SK-N-SH (cell line): ENCODE data around the gene NPC1. TPM values are rescaled to one million over a fixed set of nuclear protein-coding genes. Genes with fewer than 3 reads are reported as not detected.

Experiments used
- CTCF ChIA-PET: fragments of 300-600, 350-600 bp; formaldehyde crosslinking; extraction: SDS; loops from one replicate; lab custom pipeline; 2021; lab: Yijun Ruan, JAX
- POLR2A ChIA-PET: fragments of 350-600 bp; sonication (Branson Sonifier 250); formaldehyde crosslinking; extraction: SDS; loops from one replicate; lab custom pipeline; 2020; ENCODE audit warnings: antibody characterized with exemption, inconsistent platforms; lab: Yijun Ruan, JAX
- DNase-seq: peaks from one replicate; pipeline ENCODE4 v3.0.0; 2012
- H2AFZ ChIP-seq: fragments of 200-600 bp; sonication (generic); 2 replicates; pipeline ENCODE4 v1.8.1; 2016; ENCODE audit warnings: antibody characterized with exemption, mild to moderate bottlenecking, low read depth
- H3F3A ChIP-seq: fragments of 200-600 bp; sonication (generic); replicated peaks from 2 replicates; pipeline ENCODE3; 2016; ENCODE audit warnings: antibody characterized with exemption, mild to moderate bottlenecking; ENCODE audit not compliant: insufficient read depth
- H3K27ac ChIP-seq, 2 experiments: fragments of 200-500 bp in 1 of 2; fragments of 200-600 bp in 1 of 2; sonication (Bioruptor generic) in 1 of 2; sonication (generic), shearing (Covaris generic) in 1 of 2; 2 replicates each; pipeline versions ENCODE4 v1.5.1 to v1.6.1; 2014 to 2016; ENCODE audit warnings: low read depth in 2 of 2, inconsistent platforms in 1 of 2, low read length in 1 of 2, mild to moderate bottlenecking in 1 of 2, mixed read lengths in 1 of 2
- H3K27me3 ChIP-seq: fragments of 200-600 bp; sonication (generic), shearing (Covaris generic); 2 replicates; pipeline ENCODE4 v1.6.1; 2016; ENCODE audit warnings: mixed run types; ENCODE audit not compliant: insufficient read depth
- H3K36me3 ChIP-seq, 2 experiments: fragments of 200-500 bp in 1 of 2; fragments of 200-600 bp in 1 of 2; sonication (Bioruptor generic) in 1 of 2; sonication (generic) in 1 of 2; replicated peaks in 1 of 2; 2 replicates each; pipeline versions ENCODE3 to v1.5.1; 2014 to 2016; ENCODE audit warnings: low read length in 1 of 2, mild to moderate bottlenecking in 1 of 2; ENCODE audit not compliant: insufficient read depth in 2 of 2, control insufficient read depth in 1 of 2
- H3K4me1 ChIP-seq, 2 experiments: fragments of 200-500 bp in 1 of 2; fragments of 200-600 bp in 1 of 2; sonication (Bioruptor generic) in 1 of 2; sonication (generic), shearing (Covaris generic) in 1 of 2; 2 replicates each; pipeline versions ENCODE4 v1.5.1 to v1.6.1; 2014 to 2016; ENCODE audit warnings: low read depth in 1 of 2, low read length in 1 of 2, mixed run types in 1 of 2; ENCODE audit not compliant: insufficient read depth in 2 of 2, control insufficient read depth in 1 of 2
- H3K4me2 ChIP-seq: fragments of 200-600 bp; sonication (generic), shearing (Covaris generic); 2 replicates; pipeline ENCODE4 v1.6.1; 2017; ENCODE audit warnings: mixed run types
- H3K4me3 ChIP-seq, 2 experiments: fragments of 200-500 bp in 1 of 2; fragments of 200-600 bp in 1 of 2; sonication (Bioruptor generic) in 1 of 2; sonication (generic), shearing (Covaris generic) in 1 of 2; 2 replicates each; pipeline versions ENCODE4 v1.5.1 to v1.8.1; 2014 to 2016; ENCODE audit warnings: low read depth in 2 of 2, inconsistent platforms in 1 of 2, low read length in 1 of 2, mild to moderate bottlenecking in 1 of 2, mixed read lengths in 1 of 2, moderate library complexity in 1 of 2
- H3K79me2 ChIP-seq: fragments of 200-600 bp; sonication (generic); 2 replicates; pipeline ENCODE4 v1.8.1; 2017; ENCODE audit warnings: mild to moderate bottlenecking; ENCODE audit not compliant: insufficient read depth
- H3K9ac ChIP-seq: fragments of 200-600 bp; sonication (generic); 2 replicates; pipeline ENCODE4 v1.6.1; 2017; ENCODE audit warnings: mixed run types
- H3K9me2 ChIP-seq: fragments of 200-600 bp; sonication (generic); 2 replicates; pipeline ENCODE4 v1.6.1; 2017; ENCODE audit warnings: mixed run types
- H3K9me3 ChIP-seq: fragments of 200-600 bp; sonication (generic); 2 replicates; pipeline ENCODE4 v1.6.1; 2017; ENCODE audit warnings: mixed run types, mild to moderate bottlenecking, moderate library complexity
- H4K20me1 ChIP-seq: fragments of 200-600 bp; sonication (generic); 2 replicates; pipeline ENCODE4 v1.6.1; 2017; ENCODE audit warnings: mild to moderate bottlenecking, mixed run types; ENCODE audit not compliant: insufficient read depth
- CHD2 ChIP-seq: fragments of 150-350 bp; IDR thresholded peaks from 2 replicates; pipeline ENCODE4 v1.6.1; 2018; ENCODE audit warnings: low read length; ENCODE audit not compliant: partially characterized antibody
- FOSL2 ChIP-seq: IDR thresholded peaks from 2 replicates; pipeline ENCODE4 v1.4.0; 2012; ENCODE audit warnings: low read depth, mild to moderate bottlenecking, moderate library complexity, borderline replicate concordance
- FOXJ3 ChIP-seq: sonication (generic); formaldehyde crosslinking; IDR thresholded peaks from 2 replicates; pipeline ENCODE4 v1.5.1; 2020; ENCODE audit warnings: mild to moderate bottlenecking, missing genetic modification reagents
- GATA2 ChIP-seq: sonication (generic); formaldehyde crosslinking; IDR thresholded peaks from 2 replicates; pipeline ENCODE4 v1.5.0; 2020; ENCODE audit warnings: mild to moderate bottlenecking, missing genetic modification reagents
- JUND ChIP-seq: IDR thresholded peaks from 2 replicates; pipeline ENCODE4 v1.4.0; 2012
- RCOR1 ChIP-seq: fragments of 150-350 bp; IDR thresholded peaks from 2 replicates; pipeline ENCODE4 v1.6.1; 2017; ENCODE audit warnings: antibody characterized with exemption, low read length
- REST ChIP-seq: IDR thresholded peaks from 2 replicates; pipeline ENCODE4 v1.6.1; 2012; ENCODE audit warnings: mild to moderate bottlenecking, low read depth, low read length, moderate library complexity
- RXRA ChIP-seq: IDR thresholded peaks from 2 replicates; pipeline ENCODE4 v1.4.0; 2012; ENCODE audit warnings: low read depth, mild to moderate bottlenecking, borderline replicate concordance
- SIN3A ChIP-seq: IDR thresholded peaks from 2 replicates; pipeline ENCODE4 v1.6.1; 2012; ENCODE audit warnings: low read depth, mild to moderate bottlenecking, low read length, moderate library complexity, borderline replicate concordance
- SMC3 ChIP-seq: IDR thresholded peaks from 2 replicates; pipeline ENCODE4 v1.6.1; 2012; ENCODE audit warnings: low read depth, low read length, improper control_type of control experiment
- TEAD4 ChIP-seq: IDR thresholded peaks from 2 replicates; pipeline ENCODE4 v1.4.0; 2012; ENCODE audit warnings: mild to moderate bottlenecking, borderline replicate concordance; ENCODE audit not compliant: insufficient read depth
- USF1 ChIP-seq: IDR thresholded peaks from 2 replicates; pipeline ENCODE4 v1.4.0; 2012; ENCODE audit warnings: low read depth, borderline replicate concordance
- ZBTB33 ChIP-seq: IDR thresholded peaks from 2 replicates; pipeline ENCODE4 v1.4.0; 2012; ENCODE audit warnings: low read depth, borderline replicate concordance
- WGBS: methylation state at CpG from one replicate; pipeline ENCODE4 v1.1.6; 2017; ENCODE audit warnings: low lambda C conversion rate; 5-methylcytosine and 5-hydroxymethylcytosine counted together
- polyA plus RNA-seq, 3 experiments: library from polyadenylated mRNA; depleted of rRNA; stranded (reverse); fragments of >200 nt; gene quantifications; 2 replicates each; pipeline ENCODE4 v1.2.3, GENCODE V29; 2012

NPC1 gene
- polyA plus RNA-seq, 1 of the 3 experiments (the other 2 are of a cell fraction), result 23.9 TPM

GRCh38 chr18:23501626-23502025, 84.7 kb downstream of the NPC1 start:
- CTCF ChIA-PET, result interaction anchor here (1.8 kb wide), 1 partner anchor 14 kb away, joined by 6 read pairs; no protein-coding TSS in a partner anchor
- no peaks in the 10 kb centered on the region for H3K9me3 ChIP-seq
- H3K9ac ChIP-seq, result no peak overlapping the region
- peaks cover 0 to 4% of the 10 kb centered on the region in 2 experiments for H3K36me3 ChIP-seq
- H3K4me1 ChIP-seq, result peaks cover 8 to 16% of the 10 kb centered on the region in 2 experiments; a peak in 1 of 4 replicates
- 95% methylated on average over 6 of the region's 6 CpGs for WGBS
- no peak for DNase-seq
- H3F3A ChIP-seq, result peaks cover 5% of the 10 kb centered on the region
- no peaks in the 10 kb centered on the region for H3K9me2 ChIP-seq
- H3K79me2 ChIP-seq, result peaks cover 32% of the 10 kb centered on the region
- H3K27me3 ChIP-seq, result no peaks in the 10 kb centered on the region
- POLR2A ChIA-PET, result interaction anchor here (0.7 kb wide), 1 partner anchor 311 kb away, joined by 4 read pairs; no protein-coding TSS in a partner anchor
- no peak overlapping the region for H3K4me3 ChIP-seq
- no peak overlapping the region for H3K4me2 ChIP-seq
- H3K27ac ChIP-seq, result no peak overlapping the region
- 0 out of 2 replicates have a peak, but pooled peaks cover 7% of the 10 kb centered on the region for H4K20me1 ChIP-seq
- TF ChIP-seq REST, result no peak
- no peak for TF ChIP-seq FOSL2
- no peak for TF ChIP-seq GATA2
- no peak for TF ChIP-seq JUND
- no peak for TF ChIP-seq RCOR1
- no peak for TF ChIP-seq TEAD4
- TF ChIP-seq SIN3A, result no peak
- no peak for TF ChIP-seq SMC3
- no peak for TF ChIP-seq FOXJ3 (CRISPR knock-in tag)
- no peak for TF ChIP-seq RXRA
- TF ChIP-seq CHD2, result no peak
- TF ChIP-seq USF1, result no peak
- TF ChIP-seq ZBTB33, result no peak
- H2AFZ ChIP-seq, result no peak overlapping the region
